GM12878 (cell line): Measurements from ENCODE around the gene THOC6. TPM values are rescaled to one million over a fixed set of nuclear protein-coding genes. Genes with fewer than 3 reads are reported as not detected.
A peak's percentile ranks its signal among the peaks of the same experiment; 100 is the strongest.

ENCODE experiments used
- ATAC-seq: fragments of 200-7000 bp; cut with Tn5 transposase; 3 replicates; pipeline ENCODE4 v1.9.1; 2020; ENCODE audit warnings: mild to moderate bottlenecking, moderate library complexity
- BruUV-seq: library from RNA; stranded (reverse); fragments of 400-500 nt; replicated peaks from 2 replicates; lab custom pipeline; 2021; lab: Mats Ljungman, UMichigan
- CTCF ChIA-PET: fragments of 300-600 bp; sonication (Branson Sonifier 250); formaldehyde crosslinking; extraction: SDS; loops from one replicate; lab custom pipeline; 2021; ENCODE audit warnings: inconsistent platforms; lab: Yijun Ruan, JAX
- POLR2A ChIA-PET: fragments of 350-600 bp; formaldehyde crosslinking; extraction: SDS; loops from one replicate; lab custom pipeline; 2021; ENCODE audit warnings: inconsistent platforms; lab: Charles Lee
- RAD21 ChIA-PET: fragments of 300-600 bp; sonication (Branson Sonifier 250); formaldehyde crosslinking; loops from one replicate; lab custom pipeline; 2023; ENCODE audit warnings: antibody characterized with exemption; ENCODE audit not compliant: unreplicated experiment; lab: Charles Lee
- SMC1A ChIA-PET: fragments of 300-600 bp; sonication (Branson Sonifier 250); formaldehyde crosslinking; loops from one replicate; lab custom pipeline; 2023; ENCODE audit not compliant: unreplicated experiment, uncharacterized antibody; lab: Charles Lee
- DNase-seq: peaks from one replicate; pipeline ENCODE4 v3.0.0-alpha.2; 2011; ENCODE audit warnings: low read depth, low spot score
- FAIRE-seq: peaks from 3 replicates; lab custom pipeline; 2011; peaks lifted over from hg19 to GRCh38; lab: Jason Lieb, UNC
- H2AFZ ChIP-seq: 2 replicates; pipeline ENCODE4 v1.6.0; 2011; ENCODE audit warnings: low read depth, low read length, control low read depth; ENCODE audit not compliant: control insufficient read depth
- H3K27ac ChIP-seq: 2 replicates; pipeline ENCODE4 v1.5.1; 2011; ENCODE audit warnings: control low read depth; ENCODE audit not compliant: control insufficient read depth, insufficient read depth
- H3K27me3 ChIP-seq, 2 experiments: replicated peaks in 1 of 2; 2 replicates each; pipeline versions ENCODE4 v1.6.0 to v1.6.1; 2011; ENCODE audit warnings: low read length in 1 of 2; ENCODE audit not compliant: control insufficient read depth in 2 of 2, insufficient read depth in 2 of 2
- H3K36me3 ChIP-seq, 2 experiments: 2 replicates each; pipeline ENCODE4 v1.5.1; 2011; ENCODE audit warnings: low read length in 1 of 2; ENCODE audit not compliant: control insufficient read depth in 2 of 2, insufficient read depth in 2 of 2
- H3K4me1 ChIP-seq: 2 replicates; pipeline ENCODE4 v1.6.1; 2011; ENCODE audit warnings: mild to moderate bottlenecking, low read length, moderate library complexity, mixed read lengths; ENCODE audit not compliant: control insufficient read depth, insufficient read depth
- H3K4me2 ChIP-seq: 2 replicates; pipeline ENCODE4 v1.6.0; 2011; ENCODE audit warnings: control low read depth; ENCODE audit not compliant: control insufficient read depth, insufficient read depth
- H3K4me3 ChIP-seq: fragments of 200-600 bp; sonication (generic); 2 replicates; pipeline ENCODE4 v1.5.1; 2016
- H3K79me2 ChIP-seq: 2 replicates; pipeline ENCODE4 v1.6.0; 2011; ENCODE audit warnings: low read length; ENCODE audit not compliant: control insufficient read depth, insufficient read depth
- H3K9ac ChIP-seq: 2 replicates; pipeline ENCODE4 v1.8.0; 2011; ENCODE audit warnings: low read length, control low read depth, mixed read lengths; ENCODE audit not compliant: control insufficient read depth, insufficient read depth
- H3K9me3 ChIP-seq: replicated peaks from 3 replicates; pipeline ENCODE4 v1.5.1; 2011; ENCODE audit warnings: mild to moderate bottlenecking, low read length; ENCODE audit not compliant: control insufficient read depth, insufficient read depth
- H4K20me1 ChIP-seq: 2 replicates; pipeline ENCODE4 v1.6.0; 2011; ENCODE audit not compliant: control insufficient read depth, insufficient read depth
- BRCA1 ChIP-seq: IDR thresholded peaks from 2 replicates; pipeline ENCODE4 v1.6.1; 2011; ENCODE audit warnings: low read depth, low read length, improper control_type of control experiment
- HDGF ChIP-seq: fragments of 450-650 bp; IDR thresholded peaks from 2 replicates; pipeline ENCODE4 v1.6.1; 2016; ENCODE audit warnings: antibody characterized with exemption
- LARP7 ChIP-seq: fragments of 450-650 bp; IDR thresholded peaks from 2 replicates; pipeline ENCODE4 v1.6.1; 2017; ENCODE audit warnings: mild to moderate bottlenecking
- WGBS: methylation state at CpG from one replicate; pipeline ENCODE4 v1.1.6; 2016; ENCODE audit warnings: low lambda C conversion rate; ENCODE audit not compliant: insufficient replicate concordance, insufficient coverage; ENCODE audit errors: missing lambda C conversion rate; 5-methylcytosine and 5-hydroxymethylcytosine counted together
- in situ Hi-C: fragments of 300-500 bp; cut with MboI; formaldehyde crosslinking; loops from 9 replicates; pipeline ENCODE4 v1.14.3; 2018; ENCODE audit warnings: mixed read lengths
- intact Hi-C: fragments of 100-400 bp; cut with micrococcal nuclease; formaldehyde crosslinking; loops from one replicate; pipeline ENCODE4 v1.14.2; 2022; ENCODE audit not compliant: unreplicated experiment
- polyA plus RNA-seq, 11 experiments: library from polyadenylated mRNA; depleted of rRNA in 4 of 11; unstranded in 6 of 11; stranded (reverse) in 5 of 11; fragments of >200 nt; fragmentation: Nextera tagmentation in 4 of 11; fragmentation: Illumina TruSeq in 1 of 11; extraction: Ambion mirVana in 4 of 11; extraction: Trizol in 1 of 11; gene quantifications; 1 replicate in 1 of 11; 2 replicates in 10 of 11; pipeline versions ENCODE4 v1.2.1 to v1.2.3, GENCODE V29; 2011 to 2016; ENCODE audit warnings: inconsistent platforms in 2 of 11, missing spikeins in 2 of 11, low read depth in 1 of 11
- total RNA-seq, 4 experiments: library from RNA; depleted of rRNA in 3 of 4; stranded (reverse); fragments of >200 nt in 3 of 4; fragmentation: Illumina TruSeq in 1 of 4; extraction: Trizol in 1 of 4; gene quantifications; 2 replicates each; pipeline versions ENCODE4 v1.2.1 to v1.2.3, GENCODE V29; 2013 to 2021
- TF ChIP-seq, protein P1 (sequence below): fragments of 450-650 bp; IDR thresholded peaks from 2 replicates; pipeline ENCODE4 v1.6.1; 2016; ENCODE audit warnings: mild to moderate bottlenecking

The THOC6 gene
- total and polyA plus RNA-seq, 10 of the 15 experiments (the other 5 are each of a cell fraction or from before 2014, with no cell fraction given) = 1.0 to 54.4 (median 27.9) TPM

DNA sequence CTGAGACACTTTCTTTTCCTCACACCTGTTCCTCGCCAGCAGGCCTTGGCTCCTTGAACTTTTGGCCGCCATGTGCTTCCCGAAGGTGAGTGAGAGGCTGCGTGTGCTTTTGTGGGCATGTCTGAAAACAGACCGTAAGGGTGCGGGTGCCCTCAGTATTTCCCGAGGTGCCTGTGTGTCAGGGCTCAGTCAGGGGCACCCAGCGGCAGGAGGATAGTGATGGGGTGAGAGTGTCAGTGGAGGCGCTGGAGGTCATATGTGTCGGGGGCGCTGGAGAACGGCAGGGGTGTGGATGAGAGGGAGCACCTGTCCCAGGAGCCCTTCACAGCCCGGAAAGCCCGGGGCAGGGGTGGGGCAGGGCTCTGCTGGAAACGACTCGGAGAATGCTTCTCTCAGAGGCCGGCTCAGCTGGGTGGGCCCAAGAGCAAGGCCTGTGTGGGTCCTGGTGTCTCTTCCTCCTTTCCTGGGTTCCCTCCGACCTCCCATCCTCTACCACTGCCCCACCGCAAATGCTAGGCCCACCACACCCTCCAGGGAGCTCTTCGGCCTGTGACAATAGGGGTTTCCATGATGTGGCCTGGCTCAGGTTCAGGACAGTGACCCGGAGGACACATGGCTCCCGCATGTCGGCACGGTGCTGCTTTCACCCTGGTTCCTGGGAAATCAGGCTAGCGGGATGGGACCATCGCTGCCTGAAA is 42.1 kb downstream of the THOC6 start:
- ATAC-seq (peak; percentile 7), DNase-seq (no peak), FAIRE-seq (no peak)
- Histone ChIP-seq H3K4me1 (peaks cover 19% of the 10 kb centered on the region), H3K36me3 (no peaks in the 10 kb centered on the region; a peak in 2 of 4 replicates), H2AFZ (peak overlapping the region; percentile 77), H4K20me1 (no peaks in the 10 kb centered on the region), H3K4me2 (peak overlapping the region; percentile 89), H3K9me3 (no peaks in the 10 kb centered on the region; the same call in 2 of the 3 replicates), H3K9ac (peak overlapping the region; percentile 75), H3K4me3 (peak overlapping the region; percentile 62), H3K27ac (peak overlapping the region; percentile 86), H3K79me2 (peaks cover 25% of the 10 kb centered on the region), H3K27me3 (no peaks in the 10 kb centered on the region)
- no TSS peak for BruUV-seq
- WGBS = 88% methylated on average over 26 of the region's 26 CpGs
- ChIA-PET RAD21 (interaction anchor here (1.2 to 3.9 kb wide), 6 partner anchors 10 to 93 kb away, joined by 3 to 23 read pairs (median 6); partner anchors contain the start of gene ZSCAN10), CTCF (interaction anchor here (0.5 to 9.5 kb wide), 9 partner anchors 11 to 200 kb away, joined by 3 to 174 read pairs (median 5); no protein-coding TSS in a partner anchor), POLR2A (interaction anchor here (1.1 to 2.7 kb wide), 3 partner anchors 10 to 73 kb away, joined by 4 to 38 read pairs (median 8); partner anchors contain the start of gene ZNF213), SMC1A (interaction anchor here (1.0 to 6.1 kb wide), 6 partner anchors 10 to 63 kb away, joined by 3 to 52 read pairs (median 6); no protein-coding TSS in a partner anchor)
- in situ Hi-C loops = no loop called here
- intact Hi-C loops = no loop called here
- TF ChIP-seq BRCA1 (no peak), HDGF (0 out of 2 replicates have a peak, but pooled peaks have one; percentile 6), LARP7 (0 out of 2 replicates have a peak, but pooled peaks have one; percentile 10)
- TF ChIP-seq, protein P1, sequence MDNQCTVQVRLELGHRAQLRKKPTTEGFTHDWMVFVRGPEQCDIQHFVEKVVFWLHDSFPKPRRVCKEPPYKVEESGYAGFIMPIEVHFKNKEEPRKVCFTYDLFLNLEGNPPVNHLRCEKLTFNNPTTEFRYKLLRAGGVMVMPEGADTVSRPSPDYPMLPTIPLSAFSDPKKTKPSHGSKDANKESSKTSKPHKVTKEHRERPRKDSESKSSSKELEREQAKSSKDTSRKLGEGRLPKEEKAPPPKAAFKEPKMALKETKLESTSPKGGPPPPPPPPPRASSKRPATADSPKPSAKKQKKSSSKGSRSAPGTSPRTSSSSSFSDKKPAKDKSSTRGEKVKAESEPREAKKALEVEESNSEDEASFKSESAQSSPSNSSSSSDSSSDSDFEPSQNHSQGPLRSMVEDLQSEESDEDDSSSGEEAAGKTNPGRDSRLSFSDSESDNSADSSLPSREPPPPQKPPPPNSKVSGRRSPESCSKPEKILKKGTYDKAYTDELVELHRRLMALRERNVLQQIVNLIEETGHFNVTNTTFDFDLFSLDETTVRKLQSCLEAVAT = peak; percentile 99
